GM18868 (cell line): ENCODE measurements around the gene SLC8A2.
"Not testable (repeated sequence)": the region's sequence is repeated elsewhere in the genome, so short reads cannot be mapped to it uniquely, and the experiment has no call there.

ENCODE experiments used
- ATAC-seq: cut with Tn5 transposase; IDR thresholded peaks from one replicate; pipeline ENCODE4 v1.9.1; 2021; ENCODE audit warnings: mild to moderate bottlenecking, moderate library complexity; ENCODE audit not compliant: unreplicated experiment

SLC8A2 gene

GRCh38 chr19:47487551-47488515 lies 16.1 kb upstream of the SLC8A2 start:
- ATAC-seq = no peak

- no peak for ATAC-seq
These were observed 15.2 kb upstream of the SLC8A2 start for GRCh38 chr19:47486900-47487299.

DNA sequence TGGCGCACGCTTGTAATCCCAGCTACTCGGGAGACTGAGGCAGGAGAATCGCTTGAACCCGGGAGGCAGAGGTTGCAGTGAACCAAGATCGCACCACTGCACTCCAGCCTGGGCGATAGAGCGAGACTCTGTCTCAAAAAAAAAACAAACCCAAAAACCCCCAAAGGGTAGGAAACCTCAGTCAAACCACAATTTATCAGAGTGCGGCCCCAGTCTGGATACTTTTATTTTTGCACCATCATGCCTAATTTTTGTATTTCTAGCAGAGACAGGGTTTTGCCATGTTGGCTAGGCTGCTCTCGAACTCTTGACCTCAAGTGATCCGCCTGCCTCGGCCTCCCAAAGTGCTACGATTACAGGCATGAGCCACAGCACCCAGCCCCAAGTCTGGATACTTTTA lies 14.5 kb upstream of the SLC8A2 start:
- ATAC-seq = not testable (repeated sequence)

- ATAC-seq = no peak
These were observed 13.5 kb upstream of the SLC8A2 start for GRCh38 chr19:47485210-47485609.

DNA sequence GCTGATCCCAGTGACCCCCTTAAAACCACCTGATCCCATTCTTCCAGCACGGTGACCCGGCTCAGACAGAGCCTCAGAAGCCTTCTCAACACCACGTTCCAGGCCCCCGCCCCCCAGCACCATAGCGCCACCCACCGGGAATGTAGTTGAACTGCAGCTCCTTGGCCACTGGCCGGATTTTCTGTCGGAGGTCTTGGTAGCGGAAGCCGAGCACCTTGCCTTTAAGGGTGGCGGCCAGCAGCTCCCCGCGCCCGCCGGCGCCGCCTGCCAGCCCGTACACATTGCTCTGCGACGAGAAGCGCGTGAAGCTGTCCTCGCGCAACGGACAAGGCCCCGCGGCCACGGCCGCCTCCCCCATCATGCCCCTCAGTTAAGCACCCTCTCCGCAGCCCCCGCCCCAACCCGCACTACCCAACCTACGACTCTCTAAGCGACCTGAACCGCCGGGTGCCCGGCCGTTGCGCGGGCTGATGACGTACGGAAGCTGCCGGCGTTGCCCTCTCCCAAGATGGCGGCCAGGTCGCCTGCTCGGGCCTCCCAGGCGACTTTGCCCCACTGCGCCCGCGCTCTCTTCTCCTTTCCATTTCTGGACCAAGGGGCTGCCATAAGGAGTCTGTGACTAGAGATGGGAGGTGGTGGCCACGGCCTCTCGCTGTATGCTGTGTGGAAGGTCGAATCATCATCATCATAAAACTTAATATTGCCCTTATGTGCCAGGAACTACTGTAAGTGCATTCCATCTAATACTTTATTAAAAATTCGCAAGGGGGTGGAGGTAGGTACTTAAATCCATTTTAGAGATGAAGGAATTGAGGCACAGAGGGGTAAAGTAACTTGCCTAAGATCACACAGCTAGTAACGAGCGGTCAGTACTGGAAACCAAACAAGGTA lies 12.4 kb upstream of the SLC8A2 start, which contains the start of gene KPTN:
Gene KPTN, minus strand, starts transcription at position 420 of the 891 bp plus-strand sequence. Its CDS starts 59 bp downstream, at position 361.
- ATAC-seq = peak; percentile 70

GRCh38 chr19:47483200-47483599 lies 11.5 kb upstream of the SLC8A2 start:
- ATAC-seq = no peak

DNA sequence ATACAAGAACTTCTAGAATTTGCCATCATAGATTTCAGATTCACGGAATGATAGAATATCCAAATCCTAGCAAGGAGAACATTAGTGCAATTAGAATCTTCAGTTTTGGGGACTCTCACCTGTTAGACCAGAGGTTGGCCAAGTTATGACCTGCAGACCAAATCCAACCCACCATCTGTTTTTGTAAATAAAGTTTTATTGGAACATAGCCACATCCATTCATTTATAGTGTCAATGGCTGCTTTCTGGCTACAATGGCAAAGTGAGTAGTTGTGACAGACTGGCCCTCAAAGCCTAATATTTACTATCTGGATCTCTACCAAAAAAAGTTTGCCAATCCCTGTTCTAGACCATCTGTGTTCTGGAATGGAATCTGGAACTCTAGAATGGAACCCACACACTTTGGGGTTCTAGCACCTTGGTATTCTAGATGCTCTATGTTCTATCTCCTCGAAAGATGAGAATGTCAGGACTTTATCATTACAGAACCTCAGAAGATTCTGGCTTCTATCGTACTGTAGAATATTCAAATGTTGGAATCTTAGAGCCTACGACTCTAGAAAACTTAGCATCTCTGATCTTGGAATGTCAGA lies 9.9 kb upstream of the SLC8A2 start:
- ATAC-seq = no peak

GRCh38 chr19:47480658-47481057 lies 9.0 kb upstream of the SLC8A2 start:
- ATAC-seq = no peak

DNA sequence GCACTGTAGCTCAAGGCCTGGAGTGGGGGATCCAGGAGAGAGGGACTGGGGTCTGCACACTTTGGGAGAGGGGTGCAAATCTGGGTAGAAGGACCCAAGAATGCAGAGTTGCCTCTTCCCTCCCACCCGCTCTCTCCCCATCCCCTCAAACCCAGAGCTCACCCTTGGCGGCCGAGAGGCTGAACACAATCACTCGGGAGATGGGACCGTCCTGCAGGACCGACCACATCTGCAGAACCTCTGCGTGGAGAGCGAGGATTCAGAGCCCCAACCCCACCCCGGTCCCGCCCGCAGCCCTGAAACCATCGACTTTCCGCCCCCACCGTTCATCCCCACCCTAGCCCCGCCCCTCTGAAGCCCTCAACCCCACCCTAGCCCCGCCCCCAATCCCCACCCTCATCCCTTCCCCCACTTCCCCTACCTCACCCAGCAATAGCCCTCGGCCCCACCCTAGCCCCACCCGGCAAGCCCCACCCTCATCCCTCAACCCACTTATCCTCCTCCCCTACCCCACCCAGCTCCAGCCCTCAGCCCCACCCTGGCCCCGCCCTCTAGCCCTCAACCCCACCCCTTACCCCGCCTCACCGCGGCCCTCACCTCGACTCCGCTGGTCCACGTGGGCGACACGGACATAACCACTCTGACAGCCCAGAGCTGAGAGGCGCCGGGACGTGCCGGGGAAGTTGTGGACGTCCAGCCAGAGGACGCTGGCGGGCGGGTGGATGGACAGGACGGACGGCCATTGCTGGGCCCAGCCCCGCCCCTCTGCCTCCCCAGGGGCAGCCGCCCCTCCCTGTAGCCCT lies 8.2 kb upstream of the SLC8A2 start:
- ATAC-seq = no peak

DNA sequence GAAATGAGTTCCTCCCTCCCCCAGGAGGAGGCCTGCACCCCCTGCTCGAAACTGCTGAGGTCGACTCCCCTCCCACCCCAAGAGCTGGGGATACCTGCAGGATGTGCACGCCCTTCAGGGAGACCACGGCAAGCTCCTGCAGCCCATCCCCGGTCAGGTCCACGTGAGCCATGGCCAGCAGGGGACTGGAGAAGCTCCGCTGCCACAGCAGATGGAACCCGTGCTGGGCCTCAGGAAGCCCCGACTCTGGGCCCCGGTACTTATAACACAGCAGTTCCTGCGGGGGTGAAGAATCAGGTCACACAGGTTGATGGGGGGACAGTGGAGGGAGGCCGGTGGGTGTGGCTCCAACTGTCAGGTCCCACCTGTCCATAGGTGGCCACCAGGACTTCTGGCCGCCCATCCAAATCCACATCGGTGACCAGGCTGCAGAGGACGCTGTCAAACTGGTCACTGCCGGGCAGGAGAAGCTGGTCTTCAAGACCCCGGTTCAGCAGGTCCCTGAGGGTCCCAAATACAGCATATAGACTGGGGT lies 4.8 kb upstream of the SLC8A2 start:
- ATAC-seq = no peak

DNA sequence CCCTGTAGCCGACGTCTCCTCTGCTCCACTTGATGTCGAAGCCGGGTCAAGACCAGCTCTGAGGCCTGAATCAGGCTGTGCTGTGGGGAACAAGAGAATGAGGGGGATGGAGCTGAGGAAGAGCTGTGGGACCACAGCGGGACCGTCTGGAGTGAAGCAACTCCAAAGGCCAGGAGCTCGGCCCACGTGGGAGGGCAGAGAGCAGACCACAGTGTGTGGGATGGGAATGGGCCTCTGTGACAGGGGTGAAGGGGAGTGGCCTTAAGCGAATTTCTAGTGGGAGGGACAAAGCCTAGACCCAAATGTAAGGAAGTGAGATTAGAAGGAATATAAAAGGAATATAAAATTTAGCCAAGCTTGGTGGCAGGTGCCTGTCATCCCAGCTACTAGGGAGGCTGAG lies 3.8 kb upstream of the SLC8A2 start:
- no peak for ATAC-seq

DNA sequence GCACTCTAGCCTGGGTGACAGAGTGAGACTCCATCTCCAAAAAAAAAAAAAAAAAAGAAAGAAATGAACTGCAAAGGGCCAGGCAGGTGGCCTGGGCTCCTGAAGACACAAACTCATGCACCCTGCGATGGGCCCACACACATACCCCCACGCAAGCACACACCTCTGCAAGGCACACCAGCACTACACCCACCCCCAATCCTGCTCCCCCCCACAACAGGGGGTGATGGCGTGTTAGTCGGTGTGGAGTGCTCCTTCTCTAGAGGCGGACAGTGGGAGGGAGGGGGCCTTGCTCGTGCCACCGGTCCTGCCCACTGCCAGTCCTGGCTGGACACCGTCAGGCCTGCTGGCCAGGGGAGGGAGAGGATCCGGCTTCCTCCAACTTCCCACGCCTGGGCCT lies 1.6 kb upstream of the SLC8A2 start:
- no peak for ATAC-seq

DNA sequence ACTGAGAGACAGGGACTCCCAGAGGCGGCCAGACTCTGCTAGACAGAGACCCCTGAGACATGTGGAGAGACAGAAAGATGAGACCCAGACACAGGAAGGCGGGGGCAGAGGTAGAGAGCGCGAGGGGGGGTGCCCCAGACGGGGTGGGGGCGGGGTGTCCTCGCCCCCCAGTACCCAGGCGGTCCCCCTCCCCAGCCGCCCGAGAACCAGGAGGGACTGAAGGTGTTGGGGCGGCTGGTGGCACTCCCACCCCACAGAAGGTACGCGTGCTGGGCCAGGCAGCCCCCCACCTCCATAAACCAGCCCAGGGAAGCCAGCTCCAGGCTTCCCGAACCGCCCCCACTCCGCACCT lies 336 bp downstream of the SLC8A2 start:
- no peak for ATAC-seq

DNA sequence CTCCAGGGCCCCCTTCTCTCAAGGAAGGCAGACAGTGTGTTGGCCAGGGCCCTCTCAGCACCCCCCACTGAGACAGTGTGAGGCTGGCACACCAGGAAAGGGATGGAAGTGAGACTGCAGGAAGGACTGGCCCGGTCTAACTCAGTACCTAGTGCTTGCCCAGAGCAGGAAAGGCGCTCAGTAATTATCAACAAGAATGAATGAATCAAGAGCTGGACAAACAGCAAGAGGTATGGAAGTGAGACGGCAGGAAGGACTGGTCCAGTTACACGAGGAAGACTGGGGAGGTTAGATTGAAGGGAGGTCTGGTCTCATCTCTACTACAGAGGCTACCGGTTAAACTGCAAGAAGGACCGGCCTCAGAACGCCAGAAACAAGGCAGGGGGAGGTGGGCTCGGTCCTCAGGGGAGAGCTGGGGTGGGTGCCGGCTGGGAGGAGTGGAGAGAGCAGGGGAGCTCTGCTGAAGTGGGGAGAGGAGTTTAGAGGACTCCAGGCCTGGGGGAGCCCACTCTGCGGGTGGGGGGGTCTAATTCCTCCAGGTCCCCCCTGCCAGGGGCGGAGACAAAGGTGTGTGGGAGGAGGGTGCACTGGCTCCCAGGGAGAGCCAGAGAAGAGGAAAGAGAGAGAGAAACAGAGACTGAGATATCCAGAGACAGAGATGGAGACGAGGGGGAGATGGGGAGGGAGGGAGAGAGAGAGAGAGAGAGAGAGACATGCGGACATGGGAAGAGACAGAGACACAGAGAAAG lies 1.1 kb downstream of the SLC8A2 start:
- ATAC-seq = no peak

- no peak for ATAC-seq
These were observed 2.0 kb downstream of the SLC8A2 start for GRCh38 chr19:47469719-47470118.

DNA sequence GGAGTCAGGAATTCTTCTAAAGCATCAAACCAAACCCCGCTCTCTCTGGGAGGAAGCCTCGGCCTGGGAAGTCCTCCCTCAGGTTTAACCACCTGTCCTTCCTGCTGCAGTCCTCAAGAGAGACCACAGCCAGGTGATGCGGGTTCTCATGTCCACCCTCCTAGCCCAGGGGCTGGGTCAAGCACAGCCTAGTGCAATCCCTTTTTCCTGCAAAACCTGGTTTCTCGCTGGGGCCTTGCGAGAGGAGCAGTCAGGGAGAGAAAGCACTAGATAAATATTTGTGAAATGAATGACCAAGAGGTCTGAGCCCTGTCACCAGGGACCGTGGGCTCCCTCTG lies 2.4 kb downstream of the SLC8A2 start:
- no peak for ATAC-seq

GRCh38 chr19:47467914-47468313 lies 3.8 kb downstream of the SLC8A2 start:
- no peak for ATAC-seq

DNA sequence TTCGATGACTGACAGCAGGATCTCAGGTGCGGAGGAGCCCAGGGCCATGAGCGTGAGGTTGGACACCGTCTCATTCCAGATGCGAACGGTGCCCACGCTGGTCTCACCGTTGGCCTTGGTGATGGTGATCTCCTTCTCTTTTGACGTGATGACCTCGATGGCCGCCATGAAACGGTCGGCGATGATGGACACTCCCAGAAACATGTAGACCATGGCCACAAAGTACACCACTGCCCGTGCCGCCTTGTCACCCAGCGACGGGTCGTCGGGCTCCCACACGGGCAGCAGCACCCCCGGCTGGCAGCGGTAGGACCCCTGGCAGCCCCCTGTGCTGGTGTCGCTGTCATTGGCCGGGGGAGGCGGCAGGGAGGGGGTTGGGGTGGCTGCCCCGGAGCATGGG lies 5.7 kb downstream of the SLC8A2 start:
- no peak for ATAC-seq

DNA sequence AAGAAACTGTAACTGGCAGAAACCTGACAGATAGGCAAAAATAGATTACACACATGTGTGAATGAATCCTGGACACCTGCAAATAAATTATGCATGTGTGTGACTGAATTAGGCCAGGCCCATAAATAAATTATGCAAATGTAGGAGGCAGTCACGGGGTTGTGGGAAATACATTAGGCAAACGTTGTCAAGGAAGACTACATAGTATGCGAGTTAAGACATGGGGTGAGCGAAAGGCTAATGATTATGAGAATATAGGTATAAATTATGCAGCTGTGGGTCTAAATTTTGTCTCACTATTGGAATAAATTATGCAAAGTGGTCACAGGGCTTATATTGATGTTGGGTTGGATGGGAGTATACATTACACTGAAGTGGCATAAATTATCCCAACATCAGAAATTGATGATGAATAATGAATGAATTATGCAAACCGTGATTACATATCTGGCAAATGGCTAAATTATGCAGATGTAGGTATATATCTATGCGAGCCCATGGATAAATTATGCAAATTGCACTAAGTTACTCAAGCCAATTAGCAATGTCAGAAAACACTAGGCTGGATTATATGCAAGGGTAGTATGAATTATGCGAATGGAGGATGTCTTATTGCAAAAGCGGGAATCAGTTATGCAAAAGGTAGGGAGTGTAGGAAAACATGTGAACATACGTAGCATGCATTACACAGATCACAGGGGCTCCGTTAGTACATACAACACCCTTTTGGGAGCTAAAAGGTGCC lies 6.8 kb downstream of the SLC8A2 start:
- ATAC-seq = no peak
